SJCRH30 (cell line): ENCODE results near the gene DNAJC22. TPM values are rescaled to one million over a fixed set of nuclear protein-coding genes. Genes with fewer than 3 reads are reported as not detected.
"Not testable (repeated sequence)": the region's sequence is repeated elsewhere in the genome, so short reads cannot be mapped to it uniquely, and the experiment has no call there.

ENCODE experiments used
- DNase-seq, 2 experiments: peaks; one replicate each; pipeline ENCODE4 v3.0.0-alpha.2; 2015 to 2020
- H3K27ac ChIP-seq: fragments of 250-450 bp; sonication (Bioruptor Pico); 2 replicates; pipeline ENCODE4 v1.5.1; 2020; ENCODE audit warnings: mild to moderate bottlenecking, moderate library complexity
- H3K27me3 ChIP-seq: fragments of 250-450 bp; sonication (Bioruptor Pico); 2 replicates; pipeline ENCODE4 v1.5.1; 2020; ENCODE audit warnings: mild to moderate bottlenecking, moderate library complexity
- H3K36me3 ChIP-seq: fragments of 250-450 bp; sonication (Bioruptor Pico); 2 replicates; pipeline ENCODE4 v1.5.1; 2020; ENCODE audit warnings: mild to moderate bottlenecking, moderate library complexity
- H3K4me1 ChIP-seq: fragments of 250-450 bp; sonication (Bioruptor Pico); 2 replicates; pipeline ENCODE4 v1.5.1; 2020; ENCODE audit warnings: mild to moderate bottlenecking, moderate library complexity
- H3K4me3 ChIP-seq: fragments of 250-450 bp; sonication (Bioruptor Pico); 2 replicates; pipeline ENCODE4 v1.5.1; 2020; ENCODE audit warnings: mild to moderate bottlenecking, moderate library complexity
- H3K9me3 ChIP-seq: fragments of 250-450 bp; sonication (Bioruptor Pico); replicated peaks from 2 replicates; pipeline ENCODE4 v1.5.1; 2020; ENCODE audit warnings: mild to moderate bottlenecking, moderate library complexity
- total RNA-seq: library from RNA; depleted of rRNA; stranded (reverse); fragments of >200 nt; shearing (Covaris generic); gene quantifications from 2 replicates; pipeline ENCODE4 v1.2.3, GENCODE V29; 2014

Gene DNAJC22
- total RNA-seq, 1 experiment from 2014 or later: 11.9 TPM

GRCh38 chr12:49325606-49326005 lies 21.1 kb upstream of the DNAJC22 start:
- DNase-seq: no peak
- Histone ChIP-seq H3K4me1 (peaks cover 10% of the 10 kb centered on the region; the same call in 1 of the 2 replicates), H3K9me3 (no peaks in the 10 kb centered on the region), H3K4me3 (no peak overlapping the region), H3K27ac (no peak overlapping the region), H3K27me3 (no peaks in the 10 kb centered on the region), H3K36me3 (peaks cover 32% of the 10 kb centered on the region)

GRCh38 chr12:49327368-49327767 lies 19.3 kb upstream of the DNAJC22 start:
- H3K36me3 ChIP-seq: peaks cover 39% of the 10 kb centered on the region
- H3K9me3 ChIP-seq: no peaks in the 10 kb centered on the region
- H3K4me3 ChIP-seq: no peak overlapping the region
- no peak overlapping the region for H3K27ac ChIP-seq
- H3K27me3 ChIP-seq: no peaks in the 10 kb centered on the region
- H3K4me1 ChIP-seq: 0 out of 2 replicates have a peak, but pooled peaks cover 5% of the 10 kb centered on the region
- no peak for DNase-seq

GRCh38 chr12:49327887-49328286 lies 18.8 kb upstream of the DNAJC22 start:
- Histone ChIP-seq H3K4me1 (0 out of 2 replicates have a peak, but pooled peaks cover 5% of the 10 kb centered on the region), H3K27ac (no peak overlapping the region), H3K27me3 (no peaks in the 10 kb centered on the region), H3K9me3 (no peaks in the 10 kb centered on the region), H3K4me3 (no peak overlapping the region), H3K36me3 (peaks cover 39% of the 10 kb centered on the region)
- no peak for DNase-seq

GRCh38 chr12:49328816-49329215 lies 17.9 kb upstream of the DNAJC22 start:
- H3K4me3 ChIP-seq: no peak overlapping the region
- H3K4me1 ChIP-seq: 0 out of 2 replicates have a peak, but pooled peaks cover 5% of the 10 kb centered on the region
- no peak overlapping the region for H3K27ac ChIP-seq
- DNase-seq: no peak
- H3K36me3 ChIP-seq: peaks cover 39% of the 10 kb centered on the region
- no peaks in the 10 kb centered on the region for H3K27me3 ChIP-seq
- no peaks in the 10 kb centered on the region for H3K9me3 ChIP-seq

GRCh38 chr12:49330032-49330619 lies 16.6 kb upstream of the DNAJC22 start:
- no peak for DNase-seq
- Histone ChIP-seq H3K27ac (no peak overlapping the region), H3K9me3 (no peaks in the 10 kb centered on the region), H3K36me3 (peaks cover 39% of the 10 kb centered on the region), H3K27me3 (no peaks in the 10 kb centered on the region), H3K4me3 (no peak overlapping the region), H3K4me1 (peaks cover 3% of the 10 kb centered on the region; the same call in 1 of the 2 replicates)

GRCh38 chr12:49330631-49331379 lies 15.9 kb upstream of the DNAJC22 start:
- Histone ChIP-seq H3K9me3 (no peaks in the 10 kb centered on the region), H3K4me1 (peaks cover 7% of the 10 kb centered on the region; the same call in 1 of the 2 replicates), H3K4me3 (no peak overlapping the region), H3K36me3 (peaks cover 36% of the 10 kb centered on the region), H3K27me3 (no peaks in the 10 kb centered on the region), H3K27ac (no peak overlapping the region)
- DNase-seq: no peak

GRCh38 chr12:49331380-49332222 lies 15.1 kb upstream of the DNAJC22 start:
- peaks cover 30% of the 10 kb centered on the region for H3K36me3 ChIP-seq
- peak; percentile 66 to 80 for DNase-seq
- no peak overlapping the region for H3K4me3 ChIP-seq
- no peak overlapping the region for H3K27ac ChIP-seq
- no peaks in the 10 kb centered on the region for H3K27me3 ChIP-seq
- no peaks in the 10 kb centered on the region for H3K9me3 ChIP-seq
- peaks cover 7% of the 10 kb centered on the region; the same call in 1 of the 2 replicates for H3K4me1 ChIP-seq

- Histone ChIP-seq H3K4me1 (peaks cover 7% of the 10 kb centered on the region; the same call in 1 of the 2 replicates), H3K27me3 (no peaks in the 10 kb centered on the region), H3K36me3 (peaks cover 27% of the 10 kb centered on the region), H3K4me3 (no peak overlapping the region), H3K9me3 (no peaks in the 10 kb centered on the region), H3K27ac (no peak overlapping the region)
- DNase-seq: no peak
Observed at GRCh38 chr12:49332441-49332861, 14.2 kb upstream of the DNAJC22 start.

- H3K27me3 ChIP-seq: no peaks in the 10 kb centered on the region
- H3K36me3 ChIP-seq: peaks cover 22% of the 10 kb centered on the region
Observed at GRCh38 chr12:49332891-49333371, 13.8 kb upstream of the DNAJC22 start.

GRCh38 chr12:49333778-49334177 lies 12.9 kb upstream of the DNAJC22 start:
- H3K9me3 ChIP-seq, H3K4me3 ChIP-seq, H3K4me1 ChIP-seq, H3K27me3 ChIP-seq, H3K27ac ChIP-seq, DNase-seq: not testable (repeated sequence)
- H3K36me3 ChIP-seq: peaks cover 22% of the 10 kb centered on the region

More at GRCh38 chr12:49332891-49333371, 13.8 kb upstream of the DNAJC22 start:
- DNase-seq: no peak
- Histone ChIP-seq H3K4me3 (no peak overlapping the region), H3K27ac (no peak overlapping the region), H3K4me1 (peaks cover 7% of the 10 kb centered on the region; the same call in 1 of the 2 replicates), H3K9me3 (no peaks in the 10 kb centered on the region)

GRCh38 chr12:49334226-49334625 lies 12.5 kb upstream of the DNAJC22 start:
- H3K4me3 ChIP-seq: no peak overlapping the region
- H3K27me3 ChIP-seq: no peaks in the 10 kb centered on the region
- H3K36me3 ChIP-seq: peaks cover 18% of the 10 kb centered on the region
- peaks cover 9% of the 10 kb centered on the region; the same call in 1 of the 2 replicates for H3K4me1 ChIP-seq
- H3K9me3 ChIP-seq: no peaks in the 10 kb centered on the region
- H3K27ac ChIP-seq: no peak overlapping the region
- no peak for DNase-seq

- Histone ChIP-seq H3K27ac (no peak overlapping the region), H3K36me3 (peaks cover 13% of the 10 kb centered on the region; the same call in 1 of the 2 replicates), H3K4me1 (peaks cover 14% of the 10 kb centered on the region; the same call in 1 of the 2 replicates), H3K27me3 (no peaks in the 10 kb centered on the region), H3K4me3 (no peak overlapping the region), H3K9me3 (no peaks in the 10 kb centered on the region)
- no peak for DNase-seq
Observed at GRCh38 chr12:49334681-49335080, 12.0 kb upstream of the DNAJC22 start.

GRCh38 chr12:49335118-49335954 lies 11.4 kb upstream of the DNAJC22 start:
- peak in 1 of 2 experiments; percentile 32 for DNase-seq
- H3K9me3 ChIP-seq: no peaks in the 10 kb centered on the region
- no peaks in the 10 kb centered on the region for H3K27me3 ChIP-seq
- H3K27ac ChIP-seq: no peak overlapping the region
- H3K4me3 ChIP-seq: no peak overlapping the region
- H3K36me3 ChIP-seq: peaks cover 7% of the 10 kb centered on the region; the same call in 1 of the 2 replicates
- peaks cover 17% of the 10 kb centered on the region; the same call in 1 of the 2 replicates for H3K4me1 ChIP-seq
